Lower lobe of right lung (tissue), 2 donors: Measurements from ENCODE around the gene PPP1CB. TPM values are rescaled to one million over a fixed set of nuclear protein-coding genes. Genes with fewer than 3 reads are reported as not detected.
A peak's percentile ranks its signal among the peaks of the same experiment; 100 is the strongest.
"Not testable (repeated sequence)": the region's sequence is repeated elsewhere in the genome, so short reads cannot be mapped to it uniquely, and the experiment has no call there.

Experiments
- ATAC-seq, 2 donors: fragments of 200-7000 bp; cut with Tn5 transposase; one replicate each; pipeline ENCODE4 v1.9.1; 2020 to 2022; ENCODE audit warnings: mild to moderate bottlenecking in 2 of 2, moderate library complexity in 2 of 2
- DNase-seq: peaks from one replicate; pipeline ENCODE4 v3.0.0-alpha.2; 2020
- H3K27ac ChIP-seq: fragments of 200-600 bp; one replicate; pipeline ENCODE4 v1.8.0; 2022
- H3K27me3 ChIP-seq: fragments of 200-600 bp; one replicate; pipeline ENCODE4 v1.8.0; 2022; ENCODE audit warnings: low read depth
- H3K36me3 ChIP-seq: fragments of 200-600 bp; one replicate; pipeline ENCODE4 v1.8.0; 2022; ENCODE audit warnings: mild to moderate bottlenecking
- H3K4me1 ChIP-seq: fragments of 200-600 bp; one replicate; pipeline ENCODE4 v1.8.0; 2022
- H3K4me3 ChIP-seq: fragments of 200-600 bp; one replicate; pipeline ENCODE4 v1.8.0; 2022; ENCODE audit warnings: mild to moderate bottlenecking
- H3K9me3 ChIP-seq: fragments of 200-600 bp; one replicate; pipeline ENCODE4 v1.8.0; 2022
- CTCF ChIP-seq: fragments of 200-600 bp; IDR thresholded peaks from one replicate; pipeline ENCODE4 v1.8.0; 2022; ENCODE audit warnings: antibody characterized with exemption, mild to moderate bottlenecking
- intact Hi-C: fragments of 100-400 bp; cut with DNase I; formaldehyde crosslinking; loops from one replicate; pipeline ENCODE4 v1.11.0; 2022
- total RNA-seq: library from RNA; stranded (reverse); fragmentation: NEBNext Ultra II Directional; extraction: Animal tissue kit (Norgen Biotek cat#: 25700); gene quantifications from one replicate; pipeline ENCODE4 v1.2.1, GENCODE V29; 2021
- donor health status: DM: no; HTN: yes; CAD: no; lungs with severe emphysema.

The PPP1CB gene
- total RNA-seq, 1 donor from 2014 or later = 233 TPM

- intact Hi-C loops = no loop called here
- no peaks in the 10 kb centered on the region for H3K27me3 ChIP-seq
- no peak overlapping the region for H3K4me3 ChIP-seq
- ATAC-seq (no peak), DNase-seq (no peak)
- no peak overlapping the region for H3K27ac ChIP-seq
- H3K9me3 ChIP-seq = no peaks in the 10 kb centered on the region
- peaks cover 9% of the 10 kb centered on the region for H3K36me3 ChIP-seq
- peaks cover 63% of the 10 kb centered on the region for H3K4me1 ChIP-seq
- no peak for TF ChIP-seq CTCF
Observed at GRCh38 chr2:28772351-28772750, 20.7 kb downstream of the PPP1CB start.

GRCh38 chr2:28776471-28776870, 24.8 kb downstream of the PPP1CB start:
- no peaks in the 10 kb centered on the region for H3K9me3 ChIP-seq
- H3K36me3 ChIP-seq = peaks cover 50% of the 10 kb centered on the region
- H3K27me3 ChIP-seq = no peaks in the 10 kb centered on the region
- H3K27ac ChIP-seq = no peak overlapping the region
- H3K4me3 ChIP-seq = no peak overlapping the region
- peaks cover 41% of the 10 kb centered on the region for H3K4me1 ChIP-seq
- intact Hi-C loops = no loop called here
- TF ChIP-seq CTCF = no peak
- ATAC-seq (no peak), DNase-seq (no peak)

- intact Hi-C loops = no loop called here
- Histone ChIP-seq H3K36me3 (peaks cover 70% of the 10 kb centered on the region), H3K27ac (no peak overlapping the region), H3K27me3 (no peaks in the 10 kb centered on the region), H3K4me1 (peaks cover 23% of the 10 kb centered on the region), H3K9me3 (no peaks in the 10 kb centered on the region), H3K4me3 (no peak overlapping the region)
- ATAC-seq = no peak
- no peak for DNase-seq
- TF ChIP-seq CTCF = no peak
Observed at GRCh38 chr2:28778392-28778791, 26.8 kb downstream of the PPP1CB start.

GRCh38 chr2:28779001-28779400, 27.4 kb downstream of the PPP1CB start:
- TF ChIP-seq CTCF = no peak
- ATAC-seq = no peak
- intact Hi-C loops = no loop called here
- no peaks in the 10 kb centered on the region for H3K9me3 ChIP-seq
- no peak overlapping the region for H3K27ac ChIP-seq
- peaks cover 17% of the 10 kb centered on the region for H3K4me1 ChIP-seq
- no peak overlapping the region for H3K4me3 ChIP-seq
- peaks cover 76% of the 10 kb centered on the region for H3K36me3 ChIP-seq
- no peak for DNase-seq
- no peaks in the 10 kb centered on the region for H3K27me3 ChIP-seq

DNA sequence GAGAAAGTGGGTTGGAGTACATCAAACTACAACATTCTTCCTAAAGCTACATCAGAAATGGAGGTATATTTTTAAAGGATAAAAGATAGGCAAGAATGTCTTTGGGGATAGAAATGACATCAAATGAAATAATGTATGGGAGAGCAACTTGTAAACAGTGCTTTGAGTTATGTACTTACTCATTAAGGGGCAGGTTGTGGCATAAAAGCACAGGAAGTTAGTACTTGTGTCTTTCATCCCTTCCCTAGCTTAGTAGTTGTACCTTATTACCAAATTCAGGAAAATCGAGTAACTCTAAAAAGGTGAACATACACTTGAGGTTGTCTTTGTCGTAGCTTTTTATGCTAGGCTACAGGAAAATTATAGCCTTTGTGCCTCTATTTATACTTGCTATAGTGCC, 28.9 kb downstream of the PPP1CB start:
- DNase-seq (no peak), ATAC-seq (no peak)
- Histone ChIP-seq H3K36me3 (peaks cover 91% of the 10 kb centered on the region), H3K4me3 (no peak overlapping the region), H3K9me3 (no peaks in the 10 kb centered on the region), H3K4me1 (peaks cover 11% of the 10 kb centered on the region), H3K27me3 (no peaks in the 10 kb centered on the region), H3K27ac (no peak overlapping the region)
- TF ChIP-seq CTCF = no peak
- intact Hi-C loops = no loop called here

- intact Hi-C loops = no loop called here
- no peaks in the 10 kb centered on the region for H3K4me1 ChIP-seq
- no peak overlapping the region for H3K27ac ChIP-seq
- peaks cover 100% of the 10 kb centered on the region for H3K36me3 ChIP-seq
- DNase-seq (no peak), ATAC-seq (peak in 1 of 2 donors; percentile 42)
- H3K27me3 ChIP-seq = no peaks in the 10 kb centered on the region
- TF ChIP-seq CTCF = no peak
- no peaks in the 10 kb centered on the region for H3K9me3 ChIP-seq
- no peak overlapping the region for H3K4me3 ChIP-seq
Observed at GRCh38 chr2:28782423-28782822, 30.8 kb downstream of the PPP1CB start.

DNA sequence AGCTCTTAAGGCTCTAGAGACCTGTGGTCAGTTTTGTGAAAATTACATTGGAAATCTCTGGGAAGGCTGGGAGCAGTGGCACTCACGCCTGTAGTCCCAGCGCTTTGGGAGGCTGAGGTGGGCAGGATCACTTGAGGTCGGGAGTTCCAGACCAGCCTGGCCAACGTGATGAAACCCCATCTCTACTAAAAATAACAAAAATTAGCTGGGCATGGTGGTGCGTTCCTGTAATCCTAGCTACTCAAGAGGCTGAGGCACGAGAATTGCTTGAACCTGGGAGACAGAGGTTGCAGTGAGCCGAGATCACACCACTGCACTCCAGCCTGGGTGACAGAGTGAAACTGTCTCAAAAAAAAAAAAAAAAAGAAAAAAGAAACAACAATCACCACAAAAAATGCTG, 32.9 kb downstream of the PPP1CB start:
- H3K27ac ChIP-seq, H3K4me1 ChIP-seq, H3K9me3 ChIP-seq, H3K4me3 ChIP-seq, ATAC-seq, intact Hi-C loops, H3K27me3 ChIP-seq, DNase-seq: not testable (repeated sequence)
- H3K36me3 ChIP-seq = peaks cover 100% of the 10 kb centered on the region
